Stimulated activated CD8-positive, alpha-beta memory T cell treated with anti-CD3 and anti-CD28 coated beads, Interleukin-12 subunit alpha, Interleukin-12 subunit beta, amount 100 ng/mL, for 4 hours (primary cell): ENCODE data around the gene RNF123.

ENCODE experiments used
- DNase-seq: peaks from one replicate; pipeline ENCODE4 v3.0.0-alpha.2; 2020; ENCODE audit warnings: low read depth

Gene RNF123

DNA sequence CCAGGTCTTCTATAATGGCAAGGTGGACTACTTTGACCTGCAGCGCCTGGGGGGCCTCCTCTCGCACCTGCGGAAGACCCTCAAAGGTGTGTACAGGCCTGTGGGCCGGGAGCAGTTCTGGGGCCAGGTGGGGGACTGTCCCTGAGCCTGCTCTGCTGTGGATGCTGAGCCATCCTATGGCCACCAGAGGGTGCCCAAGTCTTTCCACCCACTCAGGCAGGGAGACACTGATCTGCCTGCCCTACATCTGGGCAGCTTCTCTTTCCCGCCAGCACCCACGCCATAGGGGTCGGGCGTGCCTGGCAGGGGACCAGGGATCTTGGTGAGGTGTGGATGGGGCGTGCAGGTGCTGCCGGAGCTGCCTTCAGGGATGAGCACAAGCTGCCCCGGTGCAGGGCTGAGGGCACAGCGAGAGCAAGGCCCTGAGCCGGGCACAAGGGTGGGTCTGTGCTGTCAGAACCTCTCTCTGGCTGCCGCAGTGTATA, 14.1 kb downstream of the RNF123 start:
- DNase-seq: no peak

DNA sequence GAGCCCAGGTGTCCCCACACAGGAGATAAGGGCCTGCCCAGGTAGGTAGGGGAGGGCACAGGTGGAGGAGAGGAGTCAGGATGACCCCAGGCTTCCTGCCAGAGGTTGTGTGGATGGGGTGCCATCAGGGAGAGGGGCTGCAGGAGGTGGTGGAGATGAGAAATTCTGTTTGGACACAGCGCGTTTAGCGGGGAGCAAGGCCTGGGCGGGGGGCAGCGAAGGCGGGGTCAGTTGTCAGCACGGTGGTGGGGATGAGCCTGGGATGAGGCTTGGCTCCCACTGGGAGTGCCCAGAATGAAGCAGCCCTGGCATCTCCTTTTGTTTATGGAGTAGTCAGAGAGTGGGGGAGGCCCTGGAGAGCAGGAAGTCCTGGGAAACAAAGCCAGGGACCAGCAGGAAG, 14.6 kb downstream of the RNF123 start:
- no peak for DNase-seq

DNA sequence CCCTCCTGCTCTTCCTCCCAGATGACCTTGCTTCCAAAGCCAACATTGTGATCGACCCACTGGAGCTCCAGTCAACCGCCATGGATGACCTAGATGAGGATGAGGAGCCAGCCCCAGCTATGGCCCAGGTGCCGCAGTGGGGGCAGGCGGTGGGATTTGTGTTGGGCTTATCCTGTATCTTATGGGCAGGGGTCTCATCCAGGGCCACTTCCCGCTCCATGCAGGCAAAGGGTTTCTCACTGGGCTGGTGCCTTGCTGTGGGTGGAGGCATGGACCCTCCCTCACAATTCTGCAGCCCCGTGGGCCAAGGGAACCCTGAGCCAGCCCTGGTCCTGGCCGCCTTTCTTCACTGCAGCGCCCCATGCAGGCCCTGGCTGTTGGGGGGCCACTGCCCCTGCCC, 15.3 kb downstream of the RNF123 start:
- no peak for DNase-seq

DNA sequence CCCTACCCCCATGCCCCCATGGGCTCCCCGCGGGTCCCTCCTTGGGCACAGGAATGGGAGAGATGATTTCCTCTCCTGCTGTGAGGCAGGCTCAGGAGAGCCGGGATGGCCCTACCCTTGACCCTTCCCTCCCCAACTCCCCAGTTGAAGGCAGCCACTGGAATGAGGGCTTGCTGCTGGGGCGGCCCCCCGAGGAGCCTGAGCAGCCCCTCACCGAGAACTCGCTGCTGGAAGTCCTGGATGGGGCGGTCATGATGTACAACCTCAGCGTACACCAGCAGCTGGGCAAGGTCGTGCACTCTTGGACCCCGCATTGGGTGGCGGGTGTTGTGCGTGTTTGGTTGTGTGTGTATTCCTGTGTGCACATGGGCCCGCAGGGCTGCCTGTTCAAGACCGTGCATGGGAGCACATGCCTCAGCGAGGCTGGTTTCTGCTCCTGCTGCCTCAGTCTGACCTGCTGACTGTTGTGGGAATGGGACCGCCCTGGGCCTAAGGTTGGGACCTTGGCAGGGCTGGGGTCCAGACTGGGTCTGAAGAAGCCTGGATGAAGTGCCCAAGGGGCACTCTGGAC, 16.1 kb downstream of the RNF123 start:
- DNase-seq: no peak

DNA sequence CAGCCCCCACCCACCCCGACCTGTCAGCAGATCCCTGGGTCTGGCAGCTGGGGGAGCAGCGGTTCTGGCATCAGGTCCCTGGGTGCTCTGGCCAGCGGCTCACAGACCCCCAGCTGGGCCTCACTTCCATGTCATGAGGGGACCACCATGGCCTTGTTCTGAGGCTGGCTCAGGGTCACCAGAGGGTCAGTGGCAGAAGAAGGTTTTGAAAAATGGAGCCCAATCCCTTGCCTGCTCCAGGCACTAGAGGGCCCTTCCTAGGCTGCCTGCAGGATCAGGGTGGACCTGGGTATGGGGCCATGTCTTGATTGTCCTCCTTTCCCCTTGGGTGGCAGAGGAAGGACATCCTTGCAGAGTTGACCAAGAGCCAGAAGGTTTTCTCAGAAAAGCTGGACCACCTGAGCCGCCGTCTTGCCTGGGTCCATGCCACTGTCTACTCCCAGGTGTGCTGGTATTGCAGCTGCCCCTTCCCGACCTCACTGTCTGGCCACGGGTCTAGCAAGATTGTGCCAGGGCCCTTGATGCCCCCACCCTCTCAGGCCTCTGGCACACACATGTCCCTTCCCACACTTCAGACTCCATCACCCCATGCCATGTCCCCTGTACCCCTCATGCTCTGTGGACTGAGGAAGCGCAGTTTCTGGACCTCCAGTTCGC, 17.2 kb downstream of the RNF123 start:
- DNase-seq: no peak

- DNase-seq: no peak
Measured at GRCh38 chr3:49707113-49707480, 17.7 kb downstream of the RNF123 start.

- no peak for DNase-seq
Measured at GRCh38 chr3:49709852-49710251, 20.5 kb downstream of the RNF123 start.

DNA sequence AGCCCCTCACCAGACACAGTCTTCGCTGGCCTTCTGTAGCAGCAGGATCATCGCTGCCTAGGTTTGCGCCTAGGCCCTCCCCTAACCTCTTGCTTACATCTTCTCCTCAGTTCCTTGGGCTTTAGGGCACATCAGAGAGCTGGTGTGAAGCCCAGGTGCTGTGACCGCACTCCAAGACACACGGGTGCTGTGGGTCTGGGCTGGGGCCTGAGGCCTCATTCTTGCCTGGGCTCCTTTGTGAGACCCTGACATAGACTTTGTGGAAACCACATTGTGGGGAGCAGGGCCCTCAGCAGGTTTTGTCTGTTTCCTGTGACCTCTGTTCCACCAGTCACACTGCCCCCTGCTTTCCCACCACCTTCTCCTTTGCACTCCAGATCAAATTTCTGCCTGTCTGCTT, 22.1 kb downstream of the RNF123 start:
- DNase-seq: no peak

DNA sequence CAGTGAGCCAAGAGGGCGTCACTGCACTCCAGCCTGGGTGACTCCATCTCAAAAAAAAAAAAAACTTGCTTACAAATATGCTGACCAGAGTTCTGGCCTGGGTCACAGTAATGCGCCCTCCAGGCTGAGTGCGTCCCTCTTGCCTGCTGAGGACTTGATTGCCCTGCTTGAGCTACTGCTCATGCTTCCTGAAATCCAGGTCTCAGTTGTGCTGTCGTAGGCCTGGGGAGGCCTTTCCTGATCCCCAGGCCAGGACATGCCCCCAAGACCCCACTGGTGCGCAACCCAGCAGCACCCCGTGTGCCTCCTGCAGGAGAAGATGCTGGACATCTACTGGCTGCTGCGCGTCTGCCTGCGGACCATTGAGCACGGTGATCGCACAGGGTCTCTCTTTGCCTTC, 22.8 kb downstream of the RNF123 start:
- DNase-seq: no peak

DNA sequence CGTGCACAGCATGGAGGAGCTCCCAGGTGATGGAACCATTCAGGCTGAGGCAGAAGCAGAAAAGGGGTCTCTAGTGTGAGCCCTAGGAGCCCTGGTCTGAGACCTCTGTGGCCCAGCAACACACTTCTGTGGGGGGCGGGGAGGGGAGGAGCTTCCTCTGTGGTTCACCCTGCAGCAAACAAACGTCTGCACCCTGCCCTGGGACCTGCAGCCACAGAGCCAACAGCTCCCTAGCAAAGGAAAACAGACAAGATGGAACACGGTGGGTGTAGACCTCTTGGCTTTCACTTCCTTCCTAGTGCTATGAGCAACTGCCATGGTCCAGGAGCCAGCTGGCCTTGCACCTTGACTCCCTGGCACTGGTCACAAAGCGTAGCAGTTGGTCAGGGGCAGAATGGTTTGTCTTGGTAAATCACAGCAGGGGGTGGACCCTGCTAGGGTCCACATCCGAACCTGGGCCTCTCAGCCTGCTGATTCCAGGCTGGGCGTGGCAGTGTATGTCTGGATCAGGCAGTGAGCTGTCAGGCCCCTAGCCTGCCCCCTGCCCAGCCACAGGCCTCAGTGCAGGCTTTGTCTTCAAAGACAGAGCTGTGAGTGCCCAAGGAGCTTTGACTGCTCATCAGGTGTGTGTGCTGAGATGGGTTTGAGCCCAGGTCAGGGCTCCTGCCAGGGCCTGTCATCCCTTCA, 23.4 kb downstream of the RNF123 start:
- no peak for DNase-seq

GRCh38 chr3:49713336-49714105, 24.2 kb downstream of the RNF123 start:
- DNase-seq: no peak

DNA sequence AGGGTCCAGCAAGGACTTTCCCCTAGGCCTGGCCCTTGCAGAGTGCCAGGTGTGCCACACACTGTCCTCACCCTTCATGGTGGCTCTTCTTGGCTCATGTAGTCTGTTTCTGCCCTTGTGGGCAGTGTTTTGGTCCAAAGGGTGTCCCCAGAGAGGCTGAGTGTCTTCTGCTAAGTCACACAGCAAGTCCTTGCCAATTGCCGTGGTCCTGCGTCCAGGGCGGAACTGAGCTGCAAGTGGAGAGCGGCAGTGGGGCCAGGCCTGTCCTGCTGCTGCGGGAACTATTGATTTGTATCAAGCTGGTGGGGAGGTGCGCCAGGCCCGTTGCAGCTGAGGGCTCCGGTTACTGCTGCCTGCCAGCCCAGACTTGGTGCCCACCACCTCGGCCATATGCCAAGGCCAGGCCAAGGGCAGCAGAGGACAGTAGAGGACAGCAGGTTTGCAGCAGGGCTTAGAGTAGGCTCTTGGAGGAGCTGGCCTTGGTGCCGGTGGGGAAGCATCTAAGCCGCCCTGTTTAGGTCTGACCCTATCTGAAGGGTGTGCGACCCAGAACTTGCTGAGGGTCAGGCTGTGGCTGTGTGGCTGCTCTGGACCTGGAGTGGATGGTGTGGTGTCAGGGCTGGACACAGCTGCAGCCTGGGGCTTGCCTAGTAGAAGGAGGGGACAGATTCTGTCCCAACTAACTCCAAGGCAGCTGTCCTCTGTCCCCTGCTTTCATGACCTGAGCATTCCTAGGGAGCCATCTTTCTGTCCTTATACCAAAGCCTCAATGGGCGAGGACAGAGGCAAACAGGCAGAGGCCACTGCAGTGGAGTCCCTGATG, 25.6 kb downstream of the RNF123 start:
- DNase-seq: no peak

DNA sequence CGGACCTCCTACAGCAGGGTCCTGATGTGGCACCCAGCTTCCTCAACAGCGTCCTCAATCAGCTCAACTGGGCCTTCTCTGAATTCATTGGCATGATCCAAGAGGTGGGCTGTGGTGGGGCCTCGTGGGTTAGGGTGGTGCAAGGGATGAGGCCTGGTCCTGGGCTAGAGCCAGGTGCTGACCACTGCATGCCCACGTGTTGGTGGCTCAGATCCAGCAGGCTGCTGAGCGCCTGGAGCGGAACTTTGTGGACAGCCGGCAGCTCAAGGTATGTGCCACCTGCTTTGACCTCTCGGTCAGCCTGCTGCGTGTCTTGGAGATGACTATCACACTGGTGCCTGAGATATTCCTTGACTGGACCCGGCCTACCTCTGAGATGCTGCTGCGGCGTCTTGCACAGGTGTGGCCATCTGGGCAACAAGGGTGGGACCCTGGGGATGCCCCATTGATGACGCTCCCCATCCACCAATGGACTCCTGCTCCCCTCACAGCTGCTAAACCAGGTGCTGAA, 26.3 kb downstream of the RNF123 start:
- no peak for DNase-seq

DNA sequence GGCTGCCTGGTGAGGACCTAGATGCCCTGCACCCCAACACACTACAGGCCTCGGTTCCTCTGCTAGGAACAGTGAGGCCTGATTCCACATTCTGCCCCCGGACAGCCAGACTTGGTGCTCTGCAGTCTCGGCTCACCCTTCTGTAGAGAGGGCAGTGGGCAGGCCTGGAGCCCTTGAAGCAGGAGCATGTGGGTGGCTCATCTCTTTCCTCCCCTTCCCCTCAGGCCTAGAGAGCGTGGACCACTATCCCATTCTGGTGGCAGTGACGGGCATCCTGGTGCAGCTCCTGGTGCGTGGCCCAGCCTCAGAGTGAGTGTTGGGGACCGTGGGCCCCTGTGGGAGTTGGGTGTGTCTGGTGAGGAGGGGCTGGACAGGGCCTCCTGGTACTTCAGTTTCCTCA, 26.8 kb downstream of the RNF123 start:
- DNase-seq: no peak

DNA sequence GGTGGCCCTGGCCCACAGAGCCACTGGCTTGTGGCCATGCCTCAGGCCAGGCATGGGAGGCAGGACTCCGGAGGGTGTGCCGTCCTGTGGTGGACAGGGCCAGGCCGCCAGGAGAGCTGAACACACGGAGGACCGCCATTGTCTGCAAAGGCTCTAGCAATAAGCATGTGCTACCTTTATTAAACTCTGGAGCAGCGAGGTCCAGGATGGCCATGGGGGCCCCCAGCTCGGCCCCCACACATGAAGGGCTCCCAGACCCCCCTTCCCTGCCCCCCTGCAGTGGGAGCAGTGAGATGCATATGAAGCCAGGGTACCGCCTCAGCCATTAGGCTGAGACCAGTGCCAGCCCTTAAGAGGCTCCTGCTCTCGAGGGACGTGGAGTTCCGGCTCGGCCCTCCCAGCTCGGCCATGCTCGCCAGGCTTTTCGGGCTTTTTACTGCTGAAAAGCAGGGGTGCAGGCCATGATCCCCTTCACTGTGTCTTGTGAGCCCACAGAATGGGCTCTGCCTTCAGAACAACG, 27.4 kb downstream of the RNF123 start:
- no peak for DNase-seq

GRCh38 chr3:49717211-49717958, 28.0 kb downstream of the RNF123 start:
- DNase-seq: no peak

DNA sequence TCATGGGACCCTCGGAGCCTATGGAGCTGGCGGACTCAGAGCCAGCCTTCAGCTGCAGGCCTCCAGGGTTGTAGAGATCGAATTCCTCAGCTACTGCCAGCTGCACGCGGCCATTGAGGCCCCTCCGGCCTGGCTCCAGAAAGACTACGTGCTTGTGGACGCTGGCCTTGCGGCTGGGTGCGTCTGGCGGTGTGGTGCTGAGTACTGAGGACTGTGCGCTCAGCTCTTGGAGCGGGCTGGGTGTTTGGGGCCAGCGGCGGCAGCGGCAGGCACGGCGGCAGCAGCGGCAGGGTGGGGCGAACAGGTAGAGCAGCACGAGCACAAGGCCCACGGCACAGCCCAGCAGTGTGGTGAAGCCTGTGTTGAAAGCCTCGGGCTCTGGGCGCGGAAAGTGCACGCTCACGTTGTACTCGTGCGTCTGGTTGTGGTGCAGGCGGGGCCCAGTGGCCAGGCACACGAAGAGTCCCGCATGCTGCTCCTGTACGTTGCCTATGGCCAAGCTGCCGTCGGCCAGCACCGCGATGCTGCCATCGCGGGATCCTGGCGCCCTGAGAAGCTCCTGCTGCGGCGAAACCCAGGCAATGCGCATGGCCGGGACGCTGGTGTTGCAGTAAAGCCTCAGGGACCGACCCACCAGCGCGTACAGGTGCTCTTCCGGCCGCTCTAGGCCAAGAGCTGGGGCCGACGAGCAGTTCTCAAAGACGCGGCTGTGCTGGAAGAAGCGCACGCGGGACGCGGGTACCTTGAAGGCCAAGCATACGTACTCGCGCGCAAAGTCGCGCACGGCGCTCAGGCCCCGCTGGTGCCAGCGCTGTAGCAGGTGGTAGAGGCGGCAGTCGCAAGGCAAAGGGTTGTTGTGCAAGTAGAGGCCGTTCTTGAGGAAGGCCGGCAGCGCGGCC, 28.9 kb downstream of the RNF123 start:
- DNase-seq: no peak

GRCh38 chr3:49718858-49719213, 29.5 kb downstream of the RNF123 start:
- no peak for DNase-seq

GRCh38 chr3:49719214-49719884, 30.0 kb downstream of the RNF123 start, which contains the start of gene AMIGO3:
Gene AMIGO3, minus strand, starts transcription at chr3:49719684. Its CDS starts 219 bp downstream, at chr3:49719465.
- DNase-seq: peak; percentile 81
